ENCODE data around the gene FAM8A1. TPM values are rescaled to one million over a fixed set of nuclear protein-coding genes. Genes with fewer than 3 reads are reported as not detected.
"Not testable (repeated sequence)": the region's sequence is repeated elsewhere in the genome, so short reads cannot be mapped to it uniquely, and the experiment has no call there.

Gene FAM8A1
- 10.1 and 12.6 TPM in 2 replicates for total RNA-seq (2014; rRNA removed; shearing (Covaris generic))
- 7.3 and 12.2 TPM in 2 replicates for polyA plus RNA-seq (2014; cell fraction: nucleus; rRNA removed)

GRCh38 chr6:17599877-17600526 lies at the start of gene FAM8A1:
Gene FAM8A1 (plus strand): TSS chr6:17600302. CDS start chr6:17600410, 108 bp downstream.
- DNase-seq (ENCODE audit: extremely low read depth, low read depth), result peak; percentile 84

- no peak for DNase-seq (ENCODE audit: extremely low read depth, low read depth)
Measured at GRCh38 chr6:17551383-17551958, 48.6 kb upstream of the FAM8A1 start.

GRCh38 chr6:17552861-17553260 lies 47.2 kb upstream of the FAM8A1 start:
- DNase-seq (ENCODE audit: extremely low read depth, low read depth), result no peak

- no peak for DNase-seq (ENCODE audit: extremely low read depth, low read depth)
Measured at GRCh38 chr6:17556014-17556413, 44.1 kb upstream of the FAM8A1 start.

GRCh38 chr6:17562636-17563035 lies 37.5 kb upstream of the FAM8A1 start:
- no peak for DNase-seq (ENCODE audit: extremely low read depth, low read depth)

GRCh38 chr6:17565399-17565798 lies 34.7 kb upstream of the FAM8A1 start:
- no peak for DNase-seq (ENCODE audit: extremely low read depth, low read depth)

GRCh38 chr6:17574866-17575560 lies 25.1 kb upstream of the FAM8A1 start:
- DNase-seq (ENCODE audit: extremely low read depth, low read depth), result no peak

- DNase-seq (ENCODE audit: extremely low read depth, low read depth), result no peak
Measured at GRCh38 chr6:17577059-17577458, 23.0 kb upstream of the FAM8A1 start.

GRCh38 chr6:17580518-17581048 lies 19.5 kb upstream of the FAM8A1 start:
- no peak for DNase-seq (ENCODE audit: extremely low read depth, low read depth)

- not testable (repeated sequence) for DNase-seq (ENCODE audit: extremely low read depth, low read depth)
Measured at GRCh38 chr6:17581282-17581681, 18.8 kb upstream of the FAM8A1 start.

- no peak for DNase-seq (ENCODE audit: extremely low read depth, low read depth)
Measured at GRCh38 chr6:17583811-17584210, 16.3 kb upstream of the FAM8A1 start.

GRCh38 chr6:17584241-17584803 lies 15.8 kb upstream of the FAM8A1 start:
- peak; percentile 55 for DNase-seq (ENCODE audit: extremely low read depth, low read depth)

GRCh38 chr6:17585766-17586490 lies 14.2 kb upstream of the FAM8A1 start:
- DNase-seq (ENCODE audit: extremely low read depth, low read depth), result no peak

- not testable (repeated sequence) for DNase-seq (ENCODE audit: extremely low read depth, low read depth)
Measured at GRCh38 chr6:17586623-17587022, 13.5 kb upstream of the FAM8A1 start.

GRCh38 chr6:17588011-17588410 lies 12.1 kb upstream of the FAM8A1 start:
- DNase-seq (ENCODE audit: extremely low read depth, low read depth), result no peak

GRCh38 chr6:17589406-17590096 lies 10.6 kb upstream of the FAM8A1 start:
- DNase-seq (ENCODE audit: extremely low read depth, low read depth), result no peak

GRCh38 chr6:17591287-17591686 lies 8.8 kb upstream of the FAM8A1 start:
- DNase-seq (ENCODE audit: extremely low read depth, low read depth), result no peak

- DNase-seq (ENCODE audit: extremely low read depth, low read depth), result no peak
Measured at GRCh38 chr6:17593246-17593645, 6.9 kb upstream of the FAM8A1 start.

GRCh38 chr6:17596085-17596484 lies 4.0 kb upstream of the FAM8A1 start:
- no peak for DNase-seq (ENCODE audit: extremely low read depth, low read depth)

Measured in NCI-H460 (cell line).